ENCODE measurements around the gene CFAP43.

The CFAP43 gene

DNA sequence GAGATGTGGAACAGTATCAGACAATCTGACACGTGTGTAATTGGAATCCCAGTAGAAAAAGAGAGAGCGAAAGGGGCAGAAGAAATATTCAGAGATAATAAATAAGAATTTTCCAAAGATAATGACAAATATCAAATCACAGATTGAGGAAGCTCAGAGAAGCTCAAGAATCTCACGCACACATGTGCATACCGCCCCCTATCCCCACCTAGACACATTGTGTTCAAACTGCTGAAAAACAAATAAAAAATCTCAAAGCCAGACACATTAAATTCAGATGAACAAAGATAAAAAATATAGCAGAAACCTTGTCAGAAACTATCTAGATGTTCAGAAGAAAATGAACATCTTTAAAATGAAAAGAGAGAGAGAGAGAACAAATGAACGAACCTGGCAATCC, 92.9 kb downstream of the CFAP43 start:
- TF ChIP-seq, protein P1, sequence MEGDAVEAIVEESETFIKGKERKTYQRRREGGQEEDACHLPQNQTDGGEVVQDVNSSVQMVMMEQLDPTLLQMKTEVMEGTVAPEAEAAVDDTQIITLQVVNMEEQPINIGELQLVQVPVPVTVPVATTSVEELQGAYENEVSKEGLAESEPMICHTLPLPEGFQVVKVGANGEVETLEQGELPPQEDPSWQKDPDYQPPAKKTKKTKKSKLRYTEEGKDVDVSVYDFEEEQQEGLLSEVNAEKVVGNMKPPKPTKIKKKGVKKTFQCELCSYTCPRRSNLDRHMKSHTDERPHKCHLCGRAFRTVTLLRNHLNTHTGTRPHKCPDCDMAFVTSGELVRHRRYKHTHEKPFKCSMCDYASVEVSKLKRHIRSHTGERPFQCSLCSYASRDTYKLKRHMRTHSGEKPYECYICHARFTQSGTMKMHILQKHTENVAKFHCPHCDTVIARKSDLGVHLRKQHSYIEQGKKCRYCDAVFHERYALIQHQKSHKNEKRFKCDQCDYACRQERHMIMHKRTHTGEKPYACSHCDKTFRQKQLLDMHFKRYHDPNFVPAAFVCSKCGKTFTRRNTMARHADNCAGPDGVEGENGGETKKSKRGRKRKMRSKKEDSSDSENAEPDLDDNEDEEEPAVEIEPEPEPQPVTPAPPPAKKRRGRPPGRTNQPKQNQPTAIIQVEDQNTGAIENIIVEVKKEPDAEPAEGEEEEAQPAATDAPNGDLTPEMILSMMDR (IDR thresholded peaks at IDR 0.05; ENCODE audit: borderline replicate concordance, control extremely low read depth, extremely low read depth, insufficient read depth, missing control alignments) = peak; percentile 23
- in situ Hi-C loops (cut with MboI; ENCODE audit: low sequenced_read_pairs, unreplicated experiment) = no loop called here
- no peak for DNase-seq (ENCODE audit: low spot score)

DNA sequence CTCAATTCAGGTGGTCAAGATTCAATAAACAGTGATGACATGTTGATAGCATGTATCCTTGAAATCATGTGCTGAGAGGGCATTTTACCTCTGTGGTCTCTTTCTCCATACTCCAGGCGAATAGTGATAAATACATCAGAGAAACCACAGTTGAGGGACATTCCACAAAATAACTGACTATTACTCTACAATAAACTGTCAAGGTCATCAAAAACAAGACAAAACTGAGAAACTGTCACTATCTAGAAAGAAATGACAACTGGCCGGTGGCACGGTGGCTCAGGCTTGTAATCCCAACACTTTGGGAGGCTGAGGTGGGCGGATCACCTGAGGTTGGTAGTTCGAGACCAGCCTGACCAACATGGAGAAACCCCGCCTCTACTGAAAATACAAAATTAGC, 94.0 kb downstream of the CFAP43 start:
- TF ChIP-seq, protein P1 (IDR thresholded peaks at IDR 0.05; ENCODE audit: borderline replicate concordance, control extremely low read depth, extremely low read depth, insufficient read depth, missing control alignments) = no peak
- in situ Hi-C loops (cut with MboI; ENCODE audit: low sequenced_read_pairs, unreplicated experiment) = no loop called here
- DNase-seq (ENCODE audit: low spot score) = no peak

DNA sequence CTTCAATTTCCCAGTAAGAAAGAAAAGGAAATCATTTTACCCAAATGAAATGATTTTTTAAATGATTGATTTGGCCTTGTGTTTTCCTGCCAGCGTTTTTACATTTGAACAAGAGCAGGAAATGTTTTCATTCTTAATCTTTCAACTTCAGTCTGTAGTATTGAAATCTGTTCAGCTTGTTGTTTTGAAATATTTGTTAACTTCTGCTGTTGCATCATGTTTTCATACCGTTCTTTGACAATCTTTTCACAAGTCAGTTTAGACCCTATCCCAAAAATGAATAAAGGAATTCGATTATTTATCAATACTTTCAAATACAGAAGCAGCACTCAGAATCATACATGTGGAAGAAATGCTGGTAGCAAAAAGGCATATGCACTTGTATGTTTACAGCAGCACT, 102.1 kb downstream of the CFAP43 start:
- in situ Hi-C loops (cut with MboI; ENCODE audit: low sequenced_read_pairs, unreplicated experiment) = no loop called here
- TF ChIP-seq, protein P1 (IDR thresholded peaks at IDR 0.05; ENCODE audit: borderline replicate concordance, control extremely low read depth, extremely low read depth, insufficient read depth, missing control alignments) = no peak
- no peak for DNase-seq (ENCODE audit: low spot score)

DNA sequence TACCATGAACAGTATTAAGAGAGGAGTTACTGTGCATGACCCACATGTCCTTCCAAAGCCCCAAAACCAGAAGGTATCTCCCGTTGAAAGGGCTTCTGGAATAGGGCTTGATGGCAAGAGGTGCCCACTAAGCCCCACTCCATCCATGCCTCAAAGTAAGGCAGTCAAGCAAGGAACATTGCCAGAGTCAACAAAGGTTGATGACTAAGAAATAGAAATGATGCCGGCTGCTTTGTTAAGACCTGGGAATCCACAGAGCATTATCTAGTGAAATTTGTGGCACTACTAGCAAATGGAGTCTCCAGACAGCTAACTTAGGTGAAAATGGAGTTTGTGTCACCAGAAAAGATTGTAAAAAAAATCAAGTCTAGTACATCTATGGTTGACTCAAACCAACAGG, 104.0 kb downstream of the CFAP43 start:
- TF ChIP-seq, protein P1 (IDR thresholded peaks at IDR 0.05; ENCODE audit: borderline replicate concordance, control extremely low read depth, extremely low read depth, insufficient read depth, missing control alignments) = no peak
- in situ Hi-C loops (cut with MboI; ENCODE audit: low sequenced_read_pairs, unreplicated experiment) = no loop called here
- DNase-seq (ENCODE audit: low spot score) = no peak

DNA sequence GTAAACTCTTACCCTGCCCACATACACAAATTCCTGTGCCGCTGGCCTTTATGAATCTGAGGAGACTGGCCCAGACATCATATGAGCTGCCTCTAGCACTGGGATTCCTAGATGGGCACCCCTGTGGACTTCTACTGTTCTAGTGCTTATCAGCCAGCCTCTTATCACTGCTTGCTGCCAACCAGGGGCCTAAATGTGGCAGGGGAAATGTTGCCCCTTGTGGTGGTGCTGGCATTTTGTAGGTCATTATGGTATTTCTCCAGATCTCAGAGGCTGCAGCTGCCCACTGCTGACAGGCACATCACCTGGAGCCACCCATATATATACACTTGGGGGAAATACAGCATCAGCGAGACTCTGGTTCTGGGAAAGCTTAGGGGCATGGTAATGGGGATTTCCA, 104.8 kb downstream of the CFAP43 start:
- in situ Hi-C loops (cut with MboI; ENCODE audit: low sequenced_read_pairs, unreplicated experiment) = no loop called here
- no peak for DNase-seq (ENCODE audit: low spot score)
- TF ChIP-seq, protein P1 (IDR thresholded peaks at IDR 0.05; ENCODE audit: borderline replicate concordance, control extremely low read depth, extremely low read depth, insufficient read depth, missing control alignments) = no peak

DNA sequence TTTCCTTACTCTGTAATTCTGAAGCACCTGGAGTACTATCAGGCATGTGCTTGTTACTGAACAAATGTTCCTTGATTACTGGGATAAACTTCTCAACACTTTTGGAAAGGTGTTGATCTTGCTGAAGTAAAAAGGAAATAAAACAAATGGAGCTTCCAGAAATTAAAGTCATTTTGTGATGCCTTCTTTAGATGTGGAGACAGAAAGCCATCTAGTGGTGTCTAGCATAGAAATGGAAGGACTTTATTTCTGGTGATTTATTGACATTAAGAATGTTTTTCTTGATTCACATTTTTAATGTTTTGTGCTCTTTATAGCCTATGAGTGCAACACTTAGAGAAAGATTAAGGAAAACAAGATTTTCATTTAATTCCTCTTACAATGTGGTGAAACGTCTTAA, 108.8 kb downstream of the CFAP43 start:
- TF ChIP-seq, protein P1 (IDR thresholded peaks at IDR 0.05; ENCODE audit: borderline replicate concordance, control extremely low read depth, extremely low read depth, insufficient read depth, missing control alignments) = peak; percentile 15
- peak; percentile 27 for DNase-seq (ENCODE audit: low spot score)
- in situ Hi-C loops (cut with MboI; ENCODE audit: low sequenced_read_pairs, unreplicated experiment) = no loop called here

Measured in GM13976 (cell line).